Measurements from ENCODE around the gene SLC25A47. TPM values are rescaled to one million over a fixed set of nuclear protein-coding genes. Genes with fewer than 3 reads are reported as not detected.
"Not testable (repeated sequence)": the region's sequence is repeated elsewhere in the genome, so short reads cannot be mapped to it uniquely, and the experiment has no call there.

Gene SLC25A47
- total and polyA plus RNA-seq, 4 donors: 23.7 to 469 (median 291) TPM

- no peak for TF ChIP-seq REST (IDR thresholded peaks at IDR 0.05)
- TF ChIP-seq SP1 (IDR thresholded peaks at IDR 0.05): no peak
- TF ChIP-seq, protein P1, sequence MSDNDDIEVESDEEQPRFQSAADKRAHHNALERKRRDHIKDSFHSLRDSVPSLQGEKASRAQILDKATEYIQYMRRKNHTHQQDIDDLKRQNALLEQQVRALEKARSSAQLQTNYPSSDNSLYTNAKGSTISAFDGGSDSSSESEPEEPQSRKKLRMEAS (IDR thresholded peaks at IDR 0.05): no peak
- no peak for TF ChIP-seq JUND (IDR thresholded peaks at IDR 0.05)
- no peak for TF ChIP-seq HNF4G (IDR thresholded peaks at IDR 0.05)
- no peak for TF ChIP-seq FOXA1 (IDR thresholded peaks at IDR 0.05)
These were observed 36.5 kb upstream of the SLC25A47 start (continued) for GRCh38 chr14:100286484-100287191.

DNA sequence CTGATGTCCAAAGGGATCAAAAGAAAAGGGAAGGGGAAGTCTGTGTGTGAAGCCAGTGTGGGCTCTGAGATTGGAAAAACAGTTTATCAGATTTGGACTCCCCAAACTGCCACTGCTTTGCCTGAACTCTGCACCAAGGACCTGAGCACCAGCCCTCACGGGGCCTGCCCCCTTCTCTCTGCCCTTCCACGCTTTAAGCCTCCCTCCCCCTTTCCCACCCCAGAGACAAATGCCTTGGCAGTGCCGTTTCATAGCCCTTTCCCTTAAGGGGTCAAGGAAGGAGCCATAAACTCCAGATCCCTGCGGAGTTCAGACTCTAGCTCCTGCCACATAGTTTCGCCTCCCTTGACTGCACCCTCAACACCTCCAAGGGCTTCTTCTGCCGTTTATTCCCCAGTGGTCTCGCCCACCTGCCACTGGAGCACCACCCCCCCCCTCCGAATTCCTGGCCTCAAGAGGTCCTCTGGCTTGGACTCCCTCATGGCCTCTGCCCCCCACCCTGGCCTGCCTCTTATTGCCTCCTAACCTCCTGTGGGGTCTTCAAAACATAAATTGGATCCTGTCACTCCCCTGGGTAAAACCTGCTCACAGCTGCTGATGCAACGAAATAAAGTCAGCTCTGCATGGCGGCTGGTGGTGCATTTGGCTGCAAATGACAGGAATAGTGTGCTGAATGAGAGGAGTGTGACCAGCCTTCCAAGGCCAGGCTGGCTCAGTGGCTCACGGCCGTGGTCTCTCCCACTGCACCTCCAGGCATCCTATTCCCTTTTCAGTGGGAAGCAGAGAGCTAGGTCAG lies 35.7 kb upstream of the SLC25A47 start:
- Histone ChIP-seq H3K27ac (ENCODE audit: low read depth in 1 of 2, low read length in 2 of 2) (no peak overlapping the region), H3K36me3 (ENCODE audit: control insufficient read depth in 4 of 4, insufficient read depth in 3 of 4, low read depth in 1 of 4, low read length in 3 of 4) (peaks cover 0 to 2% (median 0%) of the 10 kb centered on the region in 4 donors), H3K9me3 (ENCODE audit: control insufficient read depth in 4 of 4, low read length in 3 of 4) (no peaks in the 10 kb centered on the region), H3K9ac (ENCODE audit: low read depth in 1 of 2, low read length in 2 of 2) (no peak overlapping the region), H3K27me3 (ENCODE audit: control insufficient read depth in 4 of 4, insufficient read depth in 4 of 4, low read length in 3 of 4) (no peaks in the 10 kb centered on the region), H3K4me3 (ENCODE audit: low read depth in 1 of 3, low read length in 3 of 3) (no peak overlapping the region), H3K4me1 (ENCODE audit: control insufficient read depth in 4 of 4, insufficient read depth in 4 of 4, low read length in 3 of 4) (peaks cover 0 to 13% (median 10%) of the 10 kb centered on the region in 4 donors)
- WGBS: 84% methylated on average over 12 of the region's 12 CpGs
- no peak for TF ChIP-seq EGR1 (IDR thresholded peaks at IDR 0.05; ENCODE audit: low read depth in 2 of 2)
- no peak for TF ChIP-seq FOXA2 (IDR thresholded peaks at IDR 0.05)
- no peak for TF ChIP-seq YY1 (IDR thresholded peaks at IDR 0.05)
- no peak for TF ChIP-seq JUND (IDR thresholded peaks at IDR 0.05)
- DNase-seq (ENCODE audit: low spot score): no peak

- DNase-seq (ENCODE audit: low spot score); H3K9me3 ChIP-seq (ENCODE audit: control insufficient read depth in 4 of 4, low read length in 3 of 4); H3K4me3 ChIP-seq (ENCODE audit: low read depth in 1 of 3, low read length in 3 of 3); H3K36me3 ChIP-seq (ENCODE audit: control insufficient read depth in 4 of 4, insufficient read depth in 3 of 4, low read depth in 1 of 4, low read length in 3 of 4); H3K9ac ChIP-seq (ENCODE audit: low read depth in 1 of 2, low read length in 2 of 2); H3K27me3 ChIP-seq (ENCODE audit: control insufficient read depth in 4 of 4, insufficient read depth in 4 of 4, low read length in 3 of 4); H3K27ac ChIP-seq (ENCODE audit: low read depth in 1 of 2, low read length in 2 of 2): not testable (repeated sequence)
- H3K4me1 ChIP-seq (ENCODE audit: control insufficient read depth in 4 of 4, insufficient read depth in 4 of 4, low read length in 3 of 4): peaks cover 0 to 13% (median 10%) of the 10 kb centered on the region in 4 donors
- WGBS: 95% methylated on average over 8 of the region's 8 CpGs
These were observed 35.2 kb upstream of the SLC25A47 start for GRCh38 chr14:100287998-100288295.

DNA sequence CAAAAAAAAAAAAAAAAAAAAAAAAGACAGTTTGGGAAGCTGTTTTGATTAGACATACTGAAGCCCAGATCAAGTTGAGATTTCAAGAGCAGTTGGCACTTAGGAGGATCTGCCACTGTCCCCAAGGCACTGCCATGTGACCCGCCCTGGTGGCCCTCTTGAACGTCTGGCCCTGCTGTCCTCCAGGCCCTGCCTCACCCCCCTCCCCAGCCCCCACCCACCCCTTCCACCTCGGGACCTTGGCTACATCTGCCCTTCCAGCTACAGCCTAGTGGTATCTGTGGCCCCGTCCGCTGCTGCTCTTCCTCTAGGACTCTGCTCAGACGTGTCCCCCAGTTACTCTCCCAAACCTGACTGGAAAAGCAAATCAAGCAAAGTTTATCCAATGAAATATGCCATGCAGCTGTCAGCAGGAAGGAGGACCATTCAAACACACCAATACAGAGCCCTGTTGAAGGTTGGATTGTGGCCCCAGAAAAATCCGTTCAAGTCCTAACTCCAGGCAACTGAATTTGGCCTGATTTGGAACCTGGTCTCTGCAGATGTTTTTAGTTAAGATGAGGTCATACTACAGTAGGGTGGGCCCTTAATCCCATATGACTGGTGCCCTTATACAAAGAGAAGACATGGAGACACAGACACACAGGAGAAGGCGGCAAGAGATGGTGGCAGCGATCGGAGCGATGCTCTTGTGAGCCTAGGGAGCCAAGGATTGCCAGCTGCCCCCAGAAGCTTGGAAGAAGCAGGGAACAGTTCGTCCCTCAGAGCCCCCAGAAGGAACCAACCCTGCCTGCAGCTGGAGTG lies 34.6 kb upstream of the SLC25A47 start:
- Histone ChIP-seq H3K4me1 (ENCODE audit: control insufficient read depth in 4 of 4, insufficient read depth in 4 of 4, low read length in 3 of 4) (peaks cover 0 to 13% (median 10%) of the 10 kb centered on the region in 4 donors), H3K27ac (ENCODE audit: low read depth in 1 of 2, low read length in 2 of 2) (no peak overlapping the region), H3K9me3 (ENCODE audit: control insufficient read depth in 4 of 4, low read length in 3 of 4) (no peaks in the 10 kb centered on the region), H3K9ac (ENCODE audit: low read depth in 1 of 2, low read length in 2 of 2) (no peak overlapping the region), H3K36me3 (ENCODE audit: control insufficient read depth in 4 of 4, insufficient read depth in 3 of 4, low read depth in 1 of 4, low read length in 3 of 4) (peaks cover 0 to 2% (median 0%) of the 10 kb centered on the region in 4 donors), H3K27me3 (ENCODE audit: control insufficient read depth in 4 of 4, insufficient read depth in 4 of 4, low read length in 3 of 4) (no peaks in the 10 kb centered on the region), H3K4me3 (ENCODE audit: low read depth in 1 of 3, low read length in 3 of 3) (no peak overlapping the region)
- WGBS: 92% methylated on average over 12 of the region's 12 CpGs
- no peak for DNase-seq (ENCODE audit: low spot score)
- TF ChIP-seq HNF4A (conservative IDR thresholded peaks at IDR 0.05) (no peak), FOXA2 (IDR thresholded peaks at IDR 0.05) (no peak), GABPA (IDR thresholded peaks at IDR 0.05 in 1 of 2, conservative IDR thresholded peaks at IDR 0.05 in 1 of 2) (no peak), EGR1 (IDR thresholded peaks at IDR 0.05; ENCODE audit: low read depth in 2 of 2) (no peak), RAD21 (IDR thresholded peaks at IDR 0.05) (no peak), SP1 (IDR thresholded peaks at IDR 0.05) (no peak), TAF1 (conservative IDR thresholded peaks at IDR 0.05) (no peak), REST (IDR thresholded peaks at IDR 0.05) (no peak), NR2F2 (IDR thresholded peaks at IDR 0.05) (no peak)
- TF ChIP-seq, protein P1 (IDR thresholded peaks at IDR 0.05): no peak
- TF ChIP-seq, protein P2, sequence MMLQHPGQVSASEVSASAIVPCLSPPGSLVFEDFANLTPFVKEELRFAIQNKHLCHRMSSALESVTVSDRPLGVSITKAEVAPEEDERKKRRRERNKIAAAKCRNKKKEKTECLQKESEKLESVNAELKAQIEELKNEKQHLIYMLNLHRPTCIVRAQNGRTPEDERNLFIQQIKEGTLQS (IDR thresholded peaks at IDR 0.05): no peak
